ENCODE results near the gene CAPSL.
"Not testable (repeated sequence)": the region's sequence is repeated elsewhere in the genome, so short reads cannot be mapped to it uniquely, and the experiment has no call there.

CAPSL gene

DNA sequence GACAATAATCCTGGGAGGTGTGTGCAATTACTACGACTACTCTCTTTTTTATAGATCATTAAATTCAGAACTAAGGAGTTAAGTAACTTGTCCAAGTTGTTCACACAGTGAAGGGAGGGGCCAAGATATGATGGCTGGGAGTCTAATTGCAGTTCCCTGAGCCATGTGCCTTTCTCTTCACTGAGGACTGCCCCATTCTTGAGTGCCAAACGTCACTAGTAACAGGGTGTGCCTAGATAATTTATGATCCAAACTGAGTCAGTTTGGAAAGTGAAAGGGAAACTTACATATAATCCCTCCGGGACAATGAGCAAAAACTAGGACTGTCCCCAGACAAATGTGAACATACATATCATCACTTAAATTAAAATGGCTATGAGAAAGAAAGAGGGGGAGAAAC lies 61.5 kb downstream of the CAPSL start:
- DNase-seq (ENCODE audit: low read depth in 2 of 2) = no peak

DNA sequence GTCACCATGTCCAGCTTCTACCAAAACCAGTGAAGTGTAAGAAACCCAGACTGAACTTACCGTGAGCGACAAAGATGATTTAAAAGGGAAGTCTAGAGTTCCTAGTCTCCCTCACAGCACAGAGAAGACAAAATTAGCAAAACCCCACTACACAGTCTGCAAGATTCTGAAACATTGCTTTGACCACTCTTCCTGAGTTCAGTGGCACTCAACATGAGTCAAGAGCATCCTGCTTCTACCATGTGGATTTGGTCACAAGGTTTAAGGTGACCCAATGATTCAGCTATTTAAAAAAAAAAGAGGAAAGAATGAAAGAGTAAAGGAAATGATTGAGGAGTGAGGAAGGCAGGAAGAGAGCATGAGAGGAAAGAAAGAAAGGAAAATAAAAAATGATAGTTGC lies 62.0 kb downstream of the CAPSL start:
- no peak for DNase-seq (ENCODE audit: low read depth in 2 of 2)

DNA sequence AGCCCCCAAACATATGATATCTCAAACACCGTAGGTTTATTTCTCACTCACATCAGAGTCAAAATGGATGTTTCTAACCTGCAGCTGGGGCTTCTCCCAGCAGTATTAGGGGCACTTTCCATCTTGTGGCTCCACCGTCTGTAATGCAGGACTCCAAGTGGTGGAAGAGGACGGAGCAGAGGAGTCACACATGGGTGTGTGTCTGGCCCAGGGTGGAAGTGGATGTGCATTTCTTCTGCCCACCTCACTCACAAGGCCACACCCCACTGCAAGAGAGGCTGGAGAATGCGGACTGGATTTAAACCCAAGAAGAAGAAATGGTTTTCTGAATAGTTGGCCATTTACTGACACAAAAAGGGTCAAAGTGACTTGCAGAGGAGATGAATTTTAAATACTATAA lies 67.8 kb downstream of the CAPSL start:
- no peak for DNase-seq (ENCODE audit: low read depth in 2 of 2)

DNA sequence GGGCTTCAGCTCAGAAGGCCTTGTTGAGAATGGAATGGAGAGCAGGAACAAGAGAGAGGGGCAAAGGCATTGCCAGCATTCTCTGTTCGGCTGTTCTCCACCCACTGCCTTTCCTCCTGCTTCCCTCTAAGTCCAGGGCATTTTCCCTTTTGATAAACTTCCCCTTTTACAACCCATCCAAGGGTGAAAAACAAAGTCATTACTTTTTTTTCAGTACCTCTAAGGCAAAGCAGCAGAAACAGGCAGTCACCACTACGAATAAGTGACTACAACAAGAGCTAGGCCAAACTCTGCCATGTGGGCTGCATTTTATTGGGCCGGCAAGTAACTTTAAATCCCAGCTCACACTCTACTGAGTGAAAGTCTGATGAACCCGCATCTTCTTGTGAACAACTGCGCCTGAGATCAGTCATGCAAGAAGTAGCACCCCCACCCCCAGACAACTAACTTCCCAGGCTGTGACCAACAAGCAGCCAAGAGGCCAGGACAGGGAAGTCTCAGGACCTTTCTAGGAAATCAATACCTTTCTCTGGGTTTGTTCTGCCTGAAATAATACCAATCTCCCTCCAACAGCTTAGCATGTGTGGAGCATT lies 68.6 kb downstream of the CAPSL start:
- DNase-seq (ENCODE audit: low read depth in 2 of 2) = no peak

DNA sequence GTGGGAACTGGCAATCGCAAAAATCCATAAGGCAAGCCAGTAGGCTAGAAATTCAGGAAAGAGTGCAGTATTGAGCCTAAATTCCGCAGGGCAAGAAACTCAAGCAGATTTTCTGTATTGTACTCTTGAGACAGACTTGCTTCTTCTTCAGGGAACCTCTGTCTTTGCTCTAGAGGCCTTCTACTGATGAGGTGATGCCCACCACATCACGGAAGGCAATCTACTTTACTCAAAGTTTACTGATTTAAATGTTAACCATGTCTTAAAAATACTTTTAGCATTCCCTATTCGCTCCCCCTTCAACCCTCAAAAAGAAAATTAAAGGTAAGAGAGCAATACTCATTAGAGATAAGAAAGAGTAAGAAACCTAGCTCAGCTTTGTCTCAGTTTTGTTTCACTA lies 70.4 kb downstream of the CAPSL start:
- DNase-seq (ENCODE audit: low read depth in 2 of 2) = no peak

DNA sequence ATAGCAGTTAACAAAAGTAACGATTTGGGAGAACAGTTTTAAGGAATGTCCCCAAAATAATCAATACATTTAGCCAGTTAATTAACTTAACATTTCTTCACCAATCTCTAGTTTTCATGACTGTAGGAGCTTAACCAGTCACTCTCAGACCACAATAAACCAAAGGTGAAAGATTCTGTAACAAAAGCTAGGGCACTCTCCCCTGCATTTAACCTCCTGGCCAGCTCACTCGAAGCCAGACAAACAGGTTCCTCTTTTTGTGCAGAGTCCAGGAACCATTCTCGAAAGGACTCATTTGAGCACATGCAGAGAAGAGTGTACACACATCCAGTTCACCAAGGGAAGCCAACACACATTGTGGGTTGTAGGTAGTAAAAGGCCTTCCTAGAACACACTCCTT lies 75.3 kb downstream of the CAPSL start:
- no peak for DNase-seq (ENCODE audit: low read depth in 2 of 2)

DNA sequence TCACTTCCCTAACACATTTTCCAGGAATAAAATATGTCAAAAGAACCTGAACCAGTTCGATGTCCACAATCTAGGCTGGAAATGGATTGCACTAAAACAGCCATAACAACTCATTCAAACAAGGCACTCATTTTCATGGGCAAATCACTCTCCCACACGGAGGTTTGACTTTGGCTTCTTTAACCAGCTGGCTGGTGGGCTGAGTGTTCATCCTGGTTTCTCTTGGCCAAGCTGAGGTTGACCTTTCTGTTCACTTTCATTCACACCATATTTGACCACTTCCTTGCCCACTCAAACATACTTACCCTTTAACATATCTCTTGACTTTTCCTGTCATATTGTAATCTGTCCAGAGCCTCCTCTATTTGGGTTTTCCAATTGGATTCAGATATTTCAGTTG lies 76.3 kb downstream of the CAPSL start:
- DNase-seq (ENCODE audit: low read depth in 2 of 2) = no peak

DNA sequence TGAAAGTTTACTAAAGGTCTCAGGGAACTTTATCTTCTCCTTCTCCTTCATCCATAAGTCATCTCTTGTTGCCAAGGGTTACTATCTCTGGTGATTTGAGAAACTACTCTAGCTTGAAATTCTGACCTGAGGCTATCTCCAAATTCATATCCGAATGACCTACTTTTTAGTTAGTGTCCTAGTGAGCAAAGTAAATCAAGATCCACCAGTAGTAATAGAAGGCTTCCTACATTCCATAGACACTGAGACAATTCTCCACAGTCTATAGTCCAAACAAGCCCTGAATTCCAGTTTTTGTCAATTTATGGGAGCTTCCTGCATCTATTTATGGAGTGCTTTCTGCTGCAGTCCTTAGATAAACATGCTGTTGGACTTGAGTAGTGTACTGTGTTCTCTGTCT lies 76.7 kb downstream of the CAPSL start:
- no peak for DNase-seq (ENCODE audit: low read depth in 2 of 2)

DNA sequence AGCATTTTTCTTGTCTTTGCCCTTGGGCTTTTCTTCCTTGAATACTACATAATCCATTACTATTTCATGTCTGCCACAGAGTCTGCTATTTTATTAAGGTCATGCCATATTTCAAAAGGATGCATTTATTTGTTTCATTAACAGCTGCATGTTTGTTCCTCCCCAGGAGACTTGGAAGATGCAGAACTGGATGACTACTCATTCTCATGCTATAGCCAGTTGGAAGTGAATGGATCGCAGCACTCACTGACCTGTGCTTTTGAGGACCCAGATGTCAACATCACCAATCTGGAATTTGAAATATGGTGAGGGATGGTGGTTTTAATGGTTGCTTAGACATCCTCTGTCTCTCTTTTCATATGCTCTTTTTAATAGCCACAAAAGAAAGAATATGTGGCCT lies 77.7 kb downstream of the CAPSL start:
- DNase-seq (ENCODE audit: low read depth in 2 of 2) = no peak

DNA sequence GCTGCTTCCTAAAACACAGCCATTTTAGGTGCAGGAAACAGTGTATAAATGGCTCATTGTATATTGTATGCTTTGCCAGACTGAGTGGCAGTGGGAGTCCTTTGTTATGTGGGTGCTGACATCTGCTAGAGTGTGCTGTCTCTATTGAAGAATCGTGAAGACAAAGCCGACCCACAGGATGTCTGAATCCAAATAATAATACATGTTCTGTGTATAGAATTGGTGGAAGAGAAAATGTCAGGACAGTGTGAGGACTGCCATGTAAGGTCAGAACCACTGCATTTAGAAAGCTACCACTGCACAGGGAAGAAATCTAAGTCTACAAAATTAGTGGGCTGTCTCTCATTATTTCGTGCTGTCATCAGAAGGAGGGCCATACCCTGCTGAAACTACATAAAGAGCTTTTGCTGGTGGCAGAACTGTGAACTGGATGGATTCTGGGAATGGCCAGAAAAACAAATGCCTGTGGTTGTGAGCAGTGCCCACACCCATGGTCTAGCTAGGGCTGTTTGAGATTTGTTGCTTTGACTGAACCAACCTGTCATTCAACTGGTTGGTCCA lies 79.2 kb downstream of the CAPSL start:
- no peak for DNase-seq (ENCODE audit: low read depth in 2 of 2)

DNA sequence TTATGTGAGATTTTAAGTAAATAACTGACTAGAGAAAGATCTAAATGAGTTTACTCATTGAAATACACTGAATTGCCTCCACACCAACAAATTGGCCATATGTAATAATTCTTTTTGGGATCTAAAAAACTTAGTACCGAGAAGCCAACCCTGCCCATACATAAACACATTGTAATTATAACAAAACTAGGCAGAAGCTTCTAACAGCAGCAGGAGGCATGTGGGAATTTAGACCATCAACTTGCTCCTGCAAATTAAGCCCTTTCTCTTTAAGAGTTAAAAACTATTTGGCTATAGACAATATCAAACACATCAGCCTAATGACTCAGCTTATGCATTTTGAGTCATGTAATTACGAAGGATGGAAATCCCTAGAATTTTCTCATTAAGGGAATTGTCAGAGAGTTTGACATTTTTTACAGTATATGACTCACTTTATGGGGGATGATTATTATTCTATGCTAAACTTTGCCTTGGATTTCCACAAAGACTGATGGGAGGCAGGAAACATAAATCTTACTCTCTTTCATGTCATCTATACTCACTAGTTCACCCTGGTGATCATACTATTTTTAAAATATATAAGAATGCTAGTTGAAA lies 80.7 kb downstream of the CAPSL start:
- DNase-seq (ENCODE audit: low read depth in 2 of 2) = no peak

DNA sequence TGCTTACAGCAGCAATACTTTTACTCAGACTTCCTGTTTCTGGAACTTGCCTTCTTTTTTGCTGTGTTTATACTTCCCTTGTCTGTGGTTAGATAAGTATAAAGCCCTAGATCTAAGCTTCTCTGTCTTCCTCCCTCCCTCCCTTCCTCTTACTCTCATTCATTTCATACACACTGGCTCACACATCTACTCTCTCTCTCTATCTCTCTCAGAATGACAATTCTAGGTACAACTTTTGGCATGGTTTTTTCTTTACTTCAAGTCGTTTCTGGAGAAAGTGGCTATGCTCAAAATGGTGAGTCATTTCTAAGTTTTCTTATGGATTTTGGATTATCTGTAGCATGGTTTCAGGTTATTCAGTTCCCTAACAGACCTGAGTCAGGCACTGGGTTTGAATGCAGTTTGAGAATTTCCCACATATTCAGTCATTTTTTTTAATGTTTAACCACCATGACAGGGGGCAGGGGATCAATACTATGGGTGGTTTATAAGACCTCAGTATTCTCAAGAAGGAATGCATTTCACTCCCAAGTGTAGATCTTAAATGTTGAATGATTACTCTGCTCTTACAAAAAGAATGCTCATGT lies 81.6 kb downstream of the CAPSL start, which contains the start of gene IL7R:
IL7R (plus strand) TSS at position 127 of the 587 bp plus-strand sequence; CDS start at position 214, 87 bp downstream.
- DNase-seq (ENCODE audit: low read depth in 2 of 2) = no peak

DNA sequence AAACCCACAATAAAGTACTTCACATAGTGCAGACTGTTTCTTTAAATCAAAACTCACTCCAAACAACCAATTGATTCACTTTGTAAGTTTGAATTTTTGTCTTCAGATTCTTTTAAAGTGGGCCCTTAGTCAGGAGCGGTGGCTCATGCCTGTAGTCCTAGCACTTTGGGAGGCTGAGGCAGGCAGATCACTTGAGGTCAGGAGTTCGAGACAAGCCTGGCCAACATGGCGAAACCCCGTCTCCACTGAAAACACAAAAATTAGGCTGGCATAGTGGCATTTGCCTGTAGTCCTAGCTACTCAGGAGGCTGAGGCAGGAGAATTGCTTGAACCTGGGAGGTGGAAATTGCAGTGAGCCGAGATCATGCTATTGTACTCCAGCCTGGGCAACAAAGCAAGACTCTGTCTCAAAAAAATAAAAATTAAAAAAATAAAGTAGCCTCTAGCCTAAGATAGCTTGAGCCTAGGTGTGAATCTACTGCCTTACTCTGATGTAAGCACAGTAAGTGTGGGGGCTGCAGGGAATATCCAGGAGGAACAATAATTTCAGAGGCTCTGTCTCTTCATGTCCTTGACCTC lies 82.1 kb downstream of the CAPSL start:
- DNase-seq (ENCODE audit: low read depth in 2 of 2) = not testable (repeated sequence)

DNA sequence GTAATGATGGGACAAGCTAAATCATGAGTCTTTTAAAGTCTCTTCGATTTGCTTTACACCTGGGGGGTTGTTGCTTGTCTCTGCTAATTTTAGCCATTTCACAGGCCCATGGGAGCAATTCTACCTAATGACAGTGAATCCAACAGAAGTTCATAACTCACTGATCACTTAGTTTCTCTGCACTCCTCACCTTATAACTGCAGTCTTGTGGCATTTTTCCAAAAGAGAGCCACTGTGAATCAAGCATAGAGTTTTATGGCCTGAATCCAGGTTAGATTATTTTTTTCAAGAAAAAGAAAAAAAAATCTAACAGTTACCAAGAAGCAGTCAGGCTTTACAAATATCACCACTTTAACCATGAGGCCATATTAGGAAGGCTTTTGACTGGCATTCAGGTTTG lies 83.2 kb downstream of the CAPSL start:
- DNase-seq (ENCODE audit: low read depth in 2 of 2) = no peak
